K562 (cell line): ENCODE measurements around the gene MRPL42. TPM values are rescaled to one million over a fixed set of nuclear protein-coding genes. Genes with fewer than 3 reads are reported as not detected.
A peak's percentile ranks its signal among the peaks of the same experiment; 100 is the strongest.

Source experiments
- ATAC-seq: fragments of 200-7000 bp; cut with Tn5 transposase; 3 replicates; pipeline ENCODE4 v1.9.1; 2020; ENCODE audit warnings: moderate library complexity
- BruUV-seq: library from RNA; stranded (reverse); fragments of 400-500 nt; replicated peaks from 2 replicates; lab custom pipeline; 2021; lab: Mats Ljungman, UMichigan
- CTCF ChIA-PET: fragments of 300-600 bp; formaldehyde crosslinking; extraction: SDS; loops from one replicate; lab custom pipeline; 2021; ENCODE audit warnings: low intra/inter-chr PET ratio; lab: Yijun Ruan, JAX
- POLR2A ChIA-PET: fragments of 300-600, 350-650 bp; sonication (Branson Sonifier 250); formaldehyde crosslinking; extraction: SDS; loops from one replicate; lab custom pipeline; 2021; ENCODE audit warnings: antibody characterized with exemption, inconsistent platforms; lab: Yijun Ruan, JAX
- DNase-seq, 4 experiments: peaks; one replicate each; pipeline versions ENCODE4 v3.0.0 to v3.0.0-alpha.2; 2011 to 2018; ENCODE audit warnings: low spot score in 3 of 4, mixed read lengths in 3 of 4; ENCODE audit errors: extremely low read depth in 1 of 4
- FAIRE-seq: peaks from 2 replicates; lab custom pipeline; 2011; peaks lifted over from hg19 to GRCh38; lab: Jason Lieb, UNC
- H2AFZ ChIP-seq: 2 replicates; pipeline ENCODE4 v1.6.0; 2011; ENCODE audit warnings: low read depth, low read length, control low read depth, inconsistent platforms
- H3K27ac ChIP-seq: fragments of 200-600 bp; 3 replicates; pipeline ENCODE4 v1.8.0; 2011; ENCODE audit warnings: low read depth, mild to moderate bottlenecking, control low read depth, inconsistent platforms, low read length, moderate library complexity, mixed read lengths; ENCODE audit errors: extremely low read depth
- H3K27me3 ChIP-seq, 2 experiments: fragments of 300-600 bp in 1 of 2; 2 replicates in 1 of 2; 3 replicates in 1 of 2; pipeline versions ENCODE4 v1.6.0 to v1.8.0; 2011; ENCODE audit warnings: inconsistent platforms in 2 of 2, low read length in 2 of 2, mild to moderate bottlenecking in 1 of 2, mixed read lengths in 1 of 2, moderate library complexity in 1 of 2; ENCODE audit not compliant: control insufficient read depth in 2 of 2, insufficient read depth in 2 of 2
- H3K36me3 ChIP-seq: fragments of 300-600 bp; 3 replicates; pipeline ENCODE4 v1.8.0; 2011; ENCODE audit warnings: mild to moderate bottlenecking, low read length, inconsistent platforms; ENCODE audit not compliant: control insufficient read depth, insufficient read depth
- H3K4me1 ChIP-seq, 2 experiments: fragments of 200-600 bp in 1 of 2; replicated peaks in 1 of 2; 2 replicates in 1 of 2; 3 replicates in 1 of 2; pipeline versions ENCODE4 v1.5.1 to v1.8.0; 2011; ENCODE audit warnings: inconsistent platforms in 2 of 2, low read length in 2 of 2, mild to moderate bottlenecking in 1 of 2, mixed read lengths in 1 of 2, moderate library complexity in 1 of 2; ENCODE audit not compliant: control insufficient read depth in 2 of 2, insufficient read depth in 2 of 2
- H3K4me2 ChIP-seq: 2 replicates; pipeline ENCODE4 v1.6.1; 2011; ENCODE audit warnings: low read length, control low read depth, inconsistent platforms, mixed read lengths; ENCODE audit not compliant: insufficient read depth
- H3K4me3 ChIP-seq: fragments of 200-600 bp; sonication (generic), shearing (Covaris generic); 2 replicates; pipeline ENCODE4 v1.5.1; 2016; ENCODE audit warnings: control low read depth, inconsistent platforms
- H3K79me2 ChIP-seq: fragments of 200-600 bp; 3 replicates; pipeline ENCODE4 v1.8.0; 2011; ENCODE audit warnings: low read length, inconsistent platforms; ENCODE audit not compliant: control insufficient read depth, insufficient read depth
- H3K9ac ChIP-seq, 2 experiments: 2 replicates each; pipeline versions ENCODE4 v1.6.0 to v1.6.1; 2011; ENCODE audit warnings: low read depth in 2 of 2, low read length in 2 of 2, control low read depth in 1 of 2, inconsistent platforms in 1 of 2, mild to moderate bottlenecking in 1 of 2, mixed read lengths in 1 of 2; ENCODE audit not compliant: insufficient read depth in 1 of 2
- H3K9me1 ChIP-seq: one replicate; pipeline ENCODE4 v1.6.0; 2011; ENCODE audit warnings: inconsistent platforms, mild to moderate bottlenecking, low read length, moderate library complexity; ENCODE audit not compliant: control insufficient read depth, insufficient read depth
- H3K9me3 ChIP-seq: replicated peaks from 2 replicates; pipeline ENCODE4 v1.5.1; 2011; ENCODE audit warnings: low read depth, low read length, inconsistent platforms; ENCODE audit not compliant: control insufficient read depth, insufficient read depth
- H4K20me1 ChIP-seq: replicated peaks from 2 replicates; pipeline ENCODE4 v1.6.1; 2011; ENCODE audit warnings: low read length, inconsistent platforms, mixed read lengths; ENCODE audit not compliant: control insufficient read depth, insufficient read depth
- CHD4 ChIP-seq: fragments of 200-600 bp; sonication (generic); IDR thresholded peaks from 3 replicates; pipeline ENCODE4 v1.6.1; 2012; ENCODE audit warnings: low read depth, mild to moderate bottlenecking, mixed read lengths, low read length, inconsistent platforms; ENCODE audit not compliant: insufficient read depth, insufficient replicate concordance, poor library complexity, severe bottlenecking
- HNRNPH1 ChIP-seq: fragments of 200-400 bp; formaldehyde crosslinking; optimal IDR thresholded peaks from 2 replicates; pipeline ENCODE3; 2017; ENCODE audit warnings: low read depth, mild to moderate bottlenecking, low read length, moderate library complexity
- HNRNPL ChIP-seq: fragments of 200-400 bp; formaldehyde crosslinking; IDR thresholded peaks from 2 replicates; pipeline ENCODE4 v1.6.1; 2017; ENCODE audit warnings: low read depth, mild to moderate bottlenecking, low read length
- NCOA1 ChIP-seq: fragments of 450-650 bp; IDR thresholded peaks from 2 replicates; pipeline ENCODE4 v1.6.1; 2016; ENCODE audit warnings: low read depth
- SIN3A ChIP-seq, 2 experiments: fragments of 150-350 bp in 1 of 2; IDR thresholded peaks; 2 replicates each; pipeline ENCODE4 v1.6.1; 2011 to 2016; ENCODE audit warnings: borderline replicate concordance in 2 of 2, low read depth in 2 of 2, low read length in 2 of 2, mild to moderate bottlenecking in 2 of 2, moderate library complexity in 2 of 2; ENCODE audit not compliant: control insufficient read depth in 1 of 2
- SMAD4 ChIP-seq: fragments of 250-450 bp; sonication (Bioruptor Pico); conservative IDR thresholded peaks from 2 replicates; pipeline ENCODE4 v1.8.0; 2021; ENCODE audit warnings: inconsistent platforms, mild to moderate bottlenecking, moderate library complexity
- SP1 ChIP-seq: sonication (generic); formaldehyde crosslinking; IDR thresholded peaks from 2 replicates; pipeline ENCODE4 v1.8.1; 2022; ENCODE audit warnings: mild to moderate bottlenecking, missing genetic modification reagents
- TEAD4 ChIP-seq, 2 experiments: sonication (generic) in 1 of 2; formaldehyde crosslinking in 1 of 2; IDR thresholded peaks; 2 replicates each; pipeline versions ENCODE4 v1.6.1 to v1.8.0; 2012 to 2022; ENCODE audit warnings: borderline replicate concordance in 1 of 2, inconsistent platforms in 1 of 2, low read length in 1 of 2, mild to moderate bottlenecking in 1 of 2, missing genetic modification reagents in 1 of 2
- TOE1 ChIP-seq, 2 experiments: fragments of 450-650 bp in 1 of 2; sonication (generic) in 1 of 2; formaldehyde crosslinking in 1 of 2; IDR thresholded peaks; 2 replicates each; pipeline versions ENCODE4 v1.7.1 to v1.8.0; 2016 to 2022; ENCODE audit warnings: borderline replicate concordance in 2 of 2, mild to moderate bottlenecking in 2 of 2, antibody characterized with exemption in 1 of 2, inconsistent platforms in 1 of 2, low read depth in 1 of 2, missing genetic modification reagents in 1 of 2, moderate library complexity in 1 of 2
- WGBS: fragments of 100-300 bp; shearing (Covaris generic); methylation state at CpG from one replicate; pipeline ENCODE4 v1.1.6; 2016; ENCODE audit warnings: low coverage, mixed read lengths; ENCODE audit not compliant: insufficient coverage; ENCODE audit errors: missing lambda C conversion rate; 5-methylcytosine and 5-hydroxymethylcytosine counted together
- in situ Hi-C: fragments of 300-500 bp; cut with MboI; formaldehyde crosslinking; loops from 4 replicates; pipeline ENCODE4 v1.15.0; 2018; ENCODE audit warnings: inconsistent platforms, mixed read lengths
- intact Hi-C: fragments of 100-400 bp; cut with micrococcal nuclease; formaldehyde crosslinking; loops from 2 replicates; pipeline ENCODE4 v1.14.2; 2022
- polyA plus RNA-seq, 8 experiments: library from polyadenylated mRNA; depleted of rRNA in 4 of 8; stranded (reverse) in 5 of 8; unstranded in 3 of 8; fragments of >200 nt; fragmentation: Nextera tagmentation in 2 of 8; fragmentation: Illumina TruSeq in 1 of 8; extraction: Ambion mirVana in 2 of 8; extraction: Trizol in 1 of 8; gene quantifications; 2 replicates each; pipeline versions ENCODE4 v1.2.1 to v1.2.3, GENCODE V29; 2011 to 2014; ENCODE audit warnings: inconsistent platforms in 1 of 8, missing spikeins in 1 of 8
- total RNA-seq, 7 experiments: library from RNA; depleted of rRNA in 6 of 7; stranded (reverse); fragments of >200 nt in 6 of 7; fragmentation: Illumina TruSeq in 2 of 7; extraction: Trizol in 2 of 7; gene quantifications; 2 replicates each; pipeline versions ENCODE4 v1.2.1 to v1.2.3, GENCODE V29; 2011 to 2021; ENCODE audit warnings: low replicate concordance in 1 of 7
- TF ChIP-seq, protein P1 (sequence below): sonication (generic); formaldehyde crosslinking; IDR thresholded peaks from 2 replicates; pipeline ENCODE4 v1.8.0; 2022; ENCODE audit warnings: missing genetic modification reagents, mild to moderate bottlenecking, borderline replicate concordance
- TF ChIP-seq, protein P2 (sequence below): fragments of 250-450 bp; sonication (Bioruptor Pico); IDR thresholded peaks from 2 replicates; pipeline ENCODE4 v1.5.1; 2021; ENCODE audit warnings: mild to moderate bottlenecking
- TF ChIP-seq, protein P3 (sequence below): fragments of 150-350 bp; IDR thresholded peaks from 2 replicates; pipeline ENCODE4 v1.6.1; 2014; ENCODE audit warnings: low read depth, mild to moderate bottlenecking, low read length, borderline replicate concordance

The MRPL42 gene
- total and polyA plus RNA-seq, 9 of the 15 experiments (the other 6 are each of a cell fraction or from before 2014, with no cell fraction given): 104 to 806 (median 218) TPM

DNA sequence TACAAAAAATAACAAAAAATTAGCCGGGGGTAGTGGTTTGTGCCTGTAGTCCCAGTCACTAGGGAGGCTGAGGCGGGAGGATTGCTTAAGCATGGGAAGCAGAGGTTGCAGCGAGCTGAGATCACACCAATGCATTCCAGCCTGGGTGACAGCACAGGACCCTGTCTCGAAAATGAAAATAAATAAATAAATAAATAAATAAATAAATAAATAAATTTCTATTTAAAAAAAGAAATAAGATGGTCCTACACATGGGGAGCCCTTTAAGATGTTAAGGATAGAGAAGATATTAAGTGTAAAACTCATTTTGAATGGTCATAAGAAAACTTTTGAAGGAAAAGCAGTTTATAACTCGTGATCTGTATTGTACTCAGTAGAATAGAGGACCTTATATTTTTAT, 8.2 kb upstream of the MRPL42 start (continued):
- no peak for TF ChIP-seq SMAD4 (CRISPR knock-in tag)

DNA sequence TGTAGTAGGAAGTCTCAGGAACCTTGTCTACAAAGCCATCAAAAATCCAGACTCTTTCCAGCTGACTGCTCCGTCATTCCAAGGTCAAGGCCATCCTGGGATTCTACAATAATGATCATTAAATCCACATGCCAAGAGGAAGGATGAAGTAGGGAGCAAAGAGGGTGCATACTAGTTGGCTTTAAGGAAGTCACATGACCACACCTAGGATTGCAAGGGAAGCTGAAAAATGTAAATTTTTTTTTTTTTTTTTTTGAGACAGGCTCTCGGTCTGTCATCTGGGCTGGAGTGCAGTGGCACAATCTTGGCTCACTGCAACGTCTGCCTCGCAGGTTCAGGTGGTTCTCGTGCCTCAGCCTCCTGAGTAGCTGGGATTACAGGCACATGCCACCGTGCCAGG, 7.3 kb upstream of the MRPL42 start:
- no peaks in the 10 kb centered on the region for H3K79me2 ChIP-seq
- BruUV-seq: no TSS peak
- no peak overlapping the region for H3K9ac ChIP-seq
- 63% methylated on average over 4 of the region's 6 CpGs for WGBS
- H3K4me1 ChIP-seq: 0 out of 5 replicates have a peak, but pooled peaks cover 0 to 14% of the 10 kb centered on the region in 2 experiments
- H3K36me3 ChIP-seq: no peaks in the 10 kb centered on the region
- DNase-seq (no peak), FAIRE-seq (no peak), ATAC-seq (no peak)
- no peak overlapping the region for H3K4me2 ChIP-seq
- H3K27ac ChIP-seq: no peak overlapping the region
- H3K9me3 ChIP-seq: no peaks in the 10 kb centered on the region
- no peaks in the 10 kb centered on the region for H3K27me3 ChIP-seq
- H3K4me3 ChIP-seq: no peak overlapping the region
- CTCF ChIA-PET: no interaction called here
- POLR2A ChIA-PET: interaction anchor here (1.0 kb wide), 1 partner anchor 18 kb away, joined by 4 read pairs; no protein-coding TSS in a partner anchor
- in situ Hi-C loops (no loop called here), intact Hi-C loops (no loop called here)
- no peaks in the 10 kb centered on the region for H4K20me1 ChIP-seq
- H3K9me1 ChIP-seq: no peaks in the 10 kb centered on the region
- H2AFZ ChIP-seq: peak overlapping the region; percentile 10; the same call in 1 of the 2 replicates
- TF ChIP-seq SP1 (CRISPR knock-in tag): no peak
- TF ChIP-seq, protein P1, sequence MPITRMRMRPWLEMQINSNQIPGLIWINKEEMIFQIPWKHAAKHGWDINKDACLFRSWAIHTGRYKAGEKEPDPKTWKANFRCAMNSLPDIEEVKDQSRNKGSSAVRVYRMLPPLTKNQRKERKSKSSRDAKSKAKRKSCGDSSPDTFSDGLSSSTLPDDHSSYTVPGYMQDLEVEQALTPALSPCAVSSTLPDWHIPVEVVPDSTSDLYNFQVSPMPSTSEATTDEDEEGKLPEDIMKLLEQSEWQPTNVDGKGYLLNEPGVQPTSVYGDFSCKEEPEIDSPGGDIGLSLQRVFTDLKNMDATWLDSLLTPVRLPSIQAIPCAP (CRISPR knock-in tag): no peak
- no peak for TF ChIP-seq HNRNPH1
- peak; percentile 78 for TF ChIP-seq TOE1 (IDR thresholded peaks at IDR 0.05; ENCODE audit: borderline replicate concordance)
- TF ChIP-seq TOE1 (CRISPR knock-in tag; IDR thresholded peaks at IDR 0.05; ENCODE audit: borderline replicate concordance, low read depth): no peak
- TF ChIP-seq, protein P2, sequence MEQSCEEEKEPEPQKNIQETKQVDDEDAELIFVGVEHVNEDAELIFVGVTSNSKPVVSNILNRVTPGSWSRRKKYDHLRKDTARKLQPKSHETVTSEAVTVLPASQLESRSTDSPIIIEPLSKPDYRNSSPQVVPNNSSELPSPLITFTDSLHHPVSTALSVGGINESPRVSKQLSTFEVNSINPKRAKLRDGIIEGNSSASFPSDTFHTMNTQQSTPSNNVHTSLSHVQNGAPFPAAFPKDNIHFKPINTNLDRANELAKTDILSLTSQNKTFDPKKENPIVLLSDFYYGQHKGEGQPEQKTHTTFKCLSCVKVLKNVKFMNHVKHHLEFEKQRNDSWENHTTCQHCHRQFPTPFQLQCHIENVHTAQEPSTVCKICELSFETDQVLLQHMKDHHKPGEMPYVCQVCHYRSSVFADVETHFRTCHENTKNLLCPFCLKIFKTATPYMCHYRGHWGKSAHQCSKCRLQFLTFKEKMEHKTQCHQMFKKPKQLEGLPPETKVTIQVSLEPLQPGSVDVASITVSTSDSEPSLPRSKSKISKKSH (CRISPR knock-in tag): no peak
- TF ChIP-seq NCOA1: no peak
- no peak for TF ChIP-seq SIN3A (IDR thresholded peaks at IDR 0.05; ENCODE audit: borderline replicate concordance in 2 of 2, control insufficient read depth in 1 of 2, low read depth in 2 of 2, low read length in 2 of 2)
- no peak for TF ChIP-seq HNRNPL
- no peak for TF ChIP-seq CHD4
- no peak for TF ChIP-seq TEAD4 (IDR thresholded peaks at IDR 0.05; ENCODE audit: low read length)
- TF ChIP-seq TEAD4 (CRISPR knock-in tag; IDR thresholded peaks at IDR 0.05; ENCODE audit: borderline replicate concordance): no peak
- TF ChIP-seq, protein P3, sequence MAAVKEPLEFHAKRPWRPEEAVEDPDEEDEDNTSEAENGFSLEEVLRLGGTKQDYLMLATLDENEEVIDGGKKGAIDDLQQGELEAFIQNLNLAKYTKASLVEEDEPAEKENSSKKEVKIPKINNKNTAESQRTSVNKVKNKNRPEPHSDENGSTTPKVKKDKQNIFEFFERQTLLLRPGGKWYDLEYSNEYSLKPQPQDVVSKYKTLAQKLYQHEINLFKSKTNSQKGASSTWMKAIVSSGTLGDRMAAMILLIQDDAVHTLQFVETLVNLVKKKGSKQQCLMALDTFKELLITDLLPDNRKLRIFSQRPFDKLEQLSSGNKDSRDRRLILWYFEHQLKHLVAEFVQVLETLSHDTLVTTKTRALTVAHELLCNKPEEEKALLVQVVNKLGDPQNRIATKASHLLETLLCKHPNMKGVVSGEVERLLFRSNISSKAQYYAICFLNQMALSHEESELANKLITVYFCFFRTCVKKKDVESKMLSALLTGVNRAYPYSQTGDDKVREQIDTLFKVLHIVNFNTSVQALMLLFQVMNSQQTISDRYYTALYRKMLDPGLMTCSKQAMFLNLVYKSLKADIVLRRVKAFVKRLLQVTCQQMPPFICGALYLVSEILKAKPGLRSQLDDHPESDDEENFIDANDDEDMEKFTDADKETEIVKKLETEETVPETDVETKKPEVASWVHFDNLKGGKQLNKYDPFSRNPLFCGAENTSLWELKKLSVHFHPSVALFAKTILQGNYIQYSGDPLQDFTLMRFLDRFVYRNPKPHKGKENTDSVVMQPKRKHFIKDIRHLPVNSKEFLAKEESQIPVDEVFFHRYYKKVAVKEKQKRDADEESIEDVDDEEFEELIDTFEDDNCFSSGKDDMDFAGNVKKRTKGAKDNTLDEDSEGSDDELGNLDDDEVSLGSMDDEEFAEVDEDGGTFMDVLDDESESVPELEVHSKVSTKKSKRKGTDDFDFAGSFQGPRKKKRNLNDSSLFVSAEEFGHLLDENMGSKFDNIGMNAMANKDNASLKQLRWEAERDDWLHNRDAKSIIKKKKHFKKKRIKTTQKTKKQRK: no peak
